Lower leg skin (tissue), 3 donors: ENCODE data around the gene SHISA5.

Experiments
- POLR2A ChIP-seq, 2 donors: fragments of 450-650 bp; IDR thresholded peaks; one replicate each; pipeline ENCODE4 v1.6.1; 2016 to 2017; ENCODE audit warnings: antibody characterized with exemption in 2 of 2, mild to moderate bottlenecking in 1 of 2, moderate library complexity in 1 of 2
- TF ChIP-seq, protein P1 (sequence below), 3 donors: fragments of 450-650 bp; IDR thresholded peaks; one replicate each; pipeline ENCODE4 v1.5.1; 2016; ENCODE audit warnings: antibody characterized with exemption in 3 of 3, mild to moderate bottlenecking in 3 of 3, moderate library complexity in 2 of 3

DNA sequence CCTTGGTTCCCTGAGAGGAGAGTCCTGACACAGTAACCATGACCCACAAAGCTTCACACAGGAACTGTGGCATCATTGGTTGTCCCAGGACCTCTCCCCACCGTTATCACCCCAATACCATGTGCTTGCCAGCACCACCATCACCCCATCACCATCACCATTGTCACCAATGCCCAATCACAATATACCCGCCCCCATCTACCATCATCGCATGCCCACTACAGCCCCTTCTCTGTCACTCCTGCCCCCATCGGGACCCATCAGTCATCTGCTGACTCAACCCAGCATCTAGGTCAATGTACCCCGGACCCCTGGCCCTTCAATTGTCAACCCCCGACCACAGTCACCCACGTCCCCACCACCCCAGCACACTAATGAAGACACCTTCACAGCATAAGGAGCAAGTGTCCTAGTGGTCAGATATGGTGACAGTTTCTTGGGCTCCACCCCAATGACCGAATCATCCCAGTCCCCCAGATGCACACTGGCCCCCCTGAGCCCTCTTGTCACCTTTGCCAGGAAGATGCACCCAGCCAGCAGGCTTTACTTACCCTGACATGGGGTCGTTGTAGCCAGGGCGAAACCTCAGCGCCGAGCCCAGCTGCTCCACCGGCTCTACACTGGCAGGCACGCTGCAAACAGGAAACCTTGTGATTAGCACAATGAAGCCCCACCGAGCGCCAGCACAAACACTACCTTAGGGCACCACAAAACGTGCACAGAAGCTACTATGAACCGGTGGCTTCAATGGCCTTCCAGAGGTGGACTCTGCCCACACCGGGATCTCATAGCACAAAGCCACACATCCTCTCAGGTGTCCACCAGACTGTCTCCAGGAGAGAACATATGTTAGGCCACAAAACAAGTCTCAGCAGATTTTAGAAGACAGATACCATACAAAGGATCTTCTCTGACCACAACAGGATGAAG, 25.1 kb downstream of the SHISA5 start:
- TF ChIP-seq, protein P1, sequence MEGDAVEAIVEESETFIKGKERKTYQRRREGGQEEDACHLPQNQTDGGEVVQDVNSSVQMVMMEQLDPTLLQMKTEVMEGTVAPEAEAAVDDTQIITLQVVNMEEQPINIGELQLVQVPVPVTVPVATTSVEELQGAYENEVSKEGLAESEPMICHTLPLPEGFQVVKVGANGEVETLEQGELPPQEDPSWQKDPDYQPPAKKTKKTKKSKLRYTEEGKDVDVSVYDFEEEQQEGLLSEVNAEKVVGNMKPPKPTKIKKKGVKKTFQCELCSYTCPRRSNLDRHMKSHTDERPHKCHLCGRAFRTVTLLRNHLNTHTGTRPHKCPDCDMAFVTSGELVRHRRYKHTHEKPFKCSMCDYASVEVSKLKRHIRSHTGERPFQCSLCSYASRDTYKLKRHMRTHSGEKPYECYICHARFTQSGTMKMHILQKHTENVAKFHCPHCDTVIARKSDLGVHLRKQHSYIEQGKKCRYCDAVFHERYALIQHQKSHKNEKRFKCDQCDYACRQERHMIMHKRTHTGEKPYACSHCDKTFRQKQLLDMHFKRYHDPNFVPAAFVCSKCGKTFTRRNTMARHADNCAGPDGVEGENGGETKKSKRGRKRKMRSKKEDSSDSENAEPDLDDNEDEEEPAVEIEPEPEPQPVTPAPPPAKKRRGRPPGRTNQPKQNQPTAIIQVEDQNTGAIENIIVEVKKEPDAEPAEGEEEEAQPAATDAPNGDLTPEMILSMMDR (IDR thresholded peaks at IDR 0.05) = no peak
- no peak for TF ChIP-seq POLR2A (IDR thresholded peaks at IDR 0.05)
